AG09319 (cell line): Measurements from ENCODE around the gene EEF2.
A peak's percentile ranks its signal among the peaks of the same experiment; 100 is the strongest.

Source experiments
- DNase-seq: peaks from one replicate; pipeline ENCODE4 v3.0.0-alpha.2; 2010; ENCODE audit warnings: low read depth; ENCODE audit errors: extremely low read depth
- CTCF ChIP-seq: IDR thresholded peaks from 2 replicates; pipeline ENCODE4 v1.5.1; 2011; ENCODE audit warnings: low read depth, mild to moderate bottlenecking, inconsistent platforms, low read length, moderate library complexity

The EEF2 gene

GRCh38 chr19:3976495-3977241 is 8.6 kb downstream of the EEF2 start:
- TF ChIP-seq CTCF, result no peak
- no peak for DNase-seq

GRCh38 chr19:3975637-3976087 is 9.6 kb downstream of the EEF2 start:
- no peak for TF ChIP-seq CTCF
- DNase-seq, result no peak

DNA sequence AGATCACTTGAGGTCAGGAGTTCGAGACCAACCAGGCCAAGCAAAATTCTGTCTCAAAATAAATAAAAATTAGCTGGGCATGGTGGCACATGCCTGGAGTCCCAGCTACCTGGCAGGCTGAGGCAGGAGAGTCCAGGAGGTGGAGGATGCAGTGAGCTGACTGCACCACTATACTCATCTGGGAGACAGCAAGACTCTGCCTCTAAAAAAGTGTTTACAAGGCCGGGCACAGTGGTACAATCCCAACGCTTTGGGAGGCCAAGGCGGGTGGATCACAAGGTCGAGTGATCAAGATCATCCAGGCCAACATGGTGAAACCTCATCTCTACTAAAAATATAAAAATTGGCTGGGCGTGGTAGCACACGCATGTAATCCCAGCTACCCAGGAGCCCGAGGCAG is 10.1 kb downstream of the EEF2 start:
- no peak for DNase-seq
- TF ChIP-seq CTCF, result no peak

DNA sequence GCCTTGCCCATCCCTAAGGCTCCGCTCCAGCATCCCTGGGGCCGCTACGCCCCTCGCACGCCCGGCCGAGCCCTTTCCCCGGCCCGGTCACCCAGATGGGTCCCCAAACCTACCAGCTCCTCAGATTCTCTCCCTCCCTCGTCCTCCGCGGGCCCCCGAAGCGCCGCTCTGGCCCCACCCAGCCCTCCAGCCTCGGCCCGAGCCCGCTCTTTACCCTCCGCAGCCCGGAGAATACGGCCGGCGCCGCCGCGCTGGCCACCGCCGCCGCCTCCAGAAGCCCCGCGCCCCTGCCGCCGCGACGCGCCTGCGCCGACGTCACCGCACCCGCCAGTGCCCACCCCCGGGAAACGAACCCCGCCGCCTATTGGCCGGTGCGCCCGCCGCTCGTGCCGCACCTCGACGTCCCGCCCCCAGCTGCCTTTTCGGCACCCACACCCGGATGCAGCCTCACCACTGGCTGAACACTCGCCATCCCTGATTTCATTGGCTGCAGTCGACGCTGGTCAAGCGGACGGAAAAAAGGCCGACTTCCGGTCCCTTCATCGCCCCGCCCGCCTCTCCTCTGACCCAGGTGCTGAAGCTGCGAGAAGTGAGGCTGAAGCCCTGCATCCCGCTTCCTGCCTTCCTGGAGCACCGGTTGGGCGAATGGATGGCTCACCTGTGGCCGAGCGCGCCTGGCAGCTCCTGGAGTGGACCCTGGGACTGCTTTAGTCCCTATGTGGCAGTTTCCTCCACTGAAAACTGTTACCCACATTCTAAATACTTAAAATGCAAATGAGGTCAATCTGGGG is 14.3 kb downstream of the EEF2 start, which contains the start of gene DAPK3:
TSS of gene DAPK3 (minus strand) at position 292 of the 791 bp plus-strand sequence. CDS start 1,364 bp downstream, outside the sequence.
- peak; percentile 94 for DNase-seq
- no peak for TF ChIP-seq CTCF

GRCh38 chr19:3970313-3970807 is 14.9 kb downstream of the EEF2 start:
- DNase-seq, result no peak
- no peak for TF ChIP-seq CTCF

- TF ChIP-seq CTCF, result peak; percentile 22
- DNase-seq, result no peak
These were observed 15.6 kb downstream of the EEF2 start for GRCh38 chr19:3969435-3970312.
